A673 (cell line): ENCODE data around the gene EVX2. TPM values are rescaled to one million over a fixed set of nuclear protein-coding genes. Genes with fewer than 3 reads are reported as not detected.

Experiments used
- BruUV-seq: library from RNA; stranded (reverse); fragments of 400-500 nt; replicated peaks from 2 replicates; lab custom pipeline; 2021; lab: Mats Ljungman, UMichigan
- CTCF ChIA-PET: fragments of 300-600 bp; sonication (Branson Sonifier 250); formaldehyde crosslinking; loops from one replicate; lab custom pipeline; 2022; ENCODE audit warnings: antibody characterized with exemption; lab: Charles Lee
- POLR2A ChIA-PET: fragments of 300-600 bp; sonication (Branson Sonifier 250); formaldehyde crosslinking; loops from one replicate; lab custom pipeline; 2022; ENCODE audit warnings: antibody characterized with exemption; ENCODE audit not compliant: low non-redundant PET; lab: Charles Lee
- DNase-seq: peaks from one replicate; pipeline ENCODE4 v3.0.0-alpha.2; 2015; ENCODE audit warnings: low spot score
- H3K27ac ChIP-seq: fragments of 200-600 bp; sonication (generic); 2 replicates; pipeline ENCODE4 v1.5.1; 2016; ENCODE audit warnings: mixed run types, low read depth, mild to moderate bottlenecking, mixed read lengths, antibody characterized with exemption, low read length; ENCODE audit not compliant: poor library complexity, severe bottlenecking
- H3K27me3 ChIP-seq: fragments of 200-600 bp; sonication (generic); replicated peaks from 2 replicates; pipeline ENCODE4 v1.6.1; 2017; ENCODE audit warnings: mixed run types, low read depth, mild to moderate bottlenecking, mixed read lengths, antibody characterized with exemption, low read length; ENCODE audit not compliant: insufficient read depth, poor library complexity
- H3K36me3 ChIP-seq: fragments of 200-600 bp; sonication (generic); 2 replicates; pipeline ENCODE4 v1.6.1; 2016; ENCODE audit warnings: mixed run types, mild to moderate bottlenecking, mixed read lengths, antibody characterized with exemption, low read length; ENCODE audit not compliant: insufficient read depth, poor library complexity, severe bottlenecking
- H3K4me1 ChIP-seq: fragments of 200-600 bp; sonication (generic); 2 replicates; pipeline ENCODE4 v1.6.1; 2017; ENCODE audit warnings: mixed run types, mild to moderate bottlenecking, mixed read lengths, antibody characterized with exemption, low read length; ENCODE audit not compliant: insufficient read depth, poor library complexity, severe bottlenecking
- H3K4me3 ChIP-seq: fragments of 200-600 bp; sonication (generic); 2 replicates; pipeline ENCODE4 v1.5.1; 2016; ENCODE audit warnings: low read depth, mixed run types, mild to moderate bottlenecking, mixed read lengths, low read length; ENCODE audit not compliant: poor library complexity, severe bottlenecking
- H3K9me3 ChIP-seq: fragments of 200-600 bp; sonication (generic); 2 replicates; pipeline ENCODE4 v1.6.1; 2016; ENCODE audit warnings: mixed run types, low read depth, mild to moderate bottlenecking, mixed read lengths, antibody characterized with exemption, low read length; ENCODE audit not compliant: poor library complexity, severe bottlenecking
- EZH2 ChIP-seq: fragments of 200-600 bp; sonication (generic); IDR thresholded peaks from 2 replicates; pipeline ENCODE4 v1.6.1; 2017; ENCODE audit warnings: borderline replicate concordance, low read depth, mild to moderate bottlenecking, mixed read lengths, antibody characterized with exemption, low read length; ENCODE audit not compliant: poor library complexity, severe bottlenecking
- intact Hi-C: fragments of 100-400 bp; cut with micrococcal nuclease; formaldehyde crosslinking; loops from one replicate; pipeline ENCODE4 v1.10.0; 2022; ENCODE audit not compliant: unreplicated experiment
- total RNA-seq: library from RNA; stranded (reverse); gene quantifications from 2 replicates; pipeline ENCODE4 v1.2.3, GENCODE V29; 2021
- TF ChIP-seq, protein P1 (sequence below): fragments of 300-800, 200-600 bp; sonication (generic); conservative IDR thresholded peaks from 2 replicates; pipeline ENCODE4 v1.5.1; 2017; ENCODE audit warnings: low read depth, mild to moderate bottlenecking, antibody characterized with exemption, low read length, moderate library complexity, mixed read lengths

Gene EVX2
- total RNA-seq, 1 experiment from 2014 or later = 0.41 TPM

DNA sequence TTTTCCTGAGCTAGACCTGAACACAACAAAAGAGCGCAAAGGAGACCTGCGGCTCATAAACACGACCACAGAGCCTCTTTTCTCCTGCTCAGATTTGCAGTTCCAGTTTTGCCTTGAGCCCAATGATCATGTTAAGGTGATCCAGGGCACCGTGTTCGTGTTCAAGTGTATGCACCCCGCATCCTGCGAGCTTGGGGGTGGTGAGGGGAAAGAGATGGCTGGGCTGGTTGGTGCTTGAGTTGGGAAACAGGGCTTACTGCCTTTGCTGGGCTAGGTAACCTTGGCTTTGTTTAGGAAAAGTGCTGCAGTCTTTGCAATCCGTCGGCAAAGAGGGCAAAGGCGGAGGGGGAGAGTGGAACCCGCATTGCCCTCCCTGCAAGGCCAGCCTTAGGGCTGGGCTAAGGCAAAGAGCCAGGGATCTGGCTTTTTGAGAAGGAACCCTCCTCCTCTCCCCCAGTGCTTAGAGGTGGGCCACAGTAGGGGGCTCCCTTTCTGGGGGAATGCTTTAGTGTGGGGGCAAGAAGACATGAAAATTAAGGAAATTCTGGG lies 34.1 kb upstream of the EVX2 start:
- ChIA-PET CTCF (interaction anchor here (0.5 kb wide), 1 partner anchor 10 kb away, joined by 7 read pairs; no protein-coding TSS in a partner anchor), POLR2A (no interaction called here)
- BruUV-seq = no TSS peak
- Histone ChIP-seq H3K36me3 (peaks cover 77% of the 10 kb centered on the region), H3K9me3 (no peaks in the 10 kb centered on the region), H3K4me3 (peak overlapping the region; percentile 73), H3K4me1 (peaks cover 47% of the 10 kb centered on the region), H3K27me3 (no peaks in the 10 kb centered on the region), H3K27ac (peak overlapping the region; percentile 88)
- DNase-seq = peak; percentile 39
- intact Hi-C loops = no loop called here
- TF ChIP-seq, protein P1, sequence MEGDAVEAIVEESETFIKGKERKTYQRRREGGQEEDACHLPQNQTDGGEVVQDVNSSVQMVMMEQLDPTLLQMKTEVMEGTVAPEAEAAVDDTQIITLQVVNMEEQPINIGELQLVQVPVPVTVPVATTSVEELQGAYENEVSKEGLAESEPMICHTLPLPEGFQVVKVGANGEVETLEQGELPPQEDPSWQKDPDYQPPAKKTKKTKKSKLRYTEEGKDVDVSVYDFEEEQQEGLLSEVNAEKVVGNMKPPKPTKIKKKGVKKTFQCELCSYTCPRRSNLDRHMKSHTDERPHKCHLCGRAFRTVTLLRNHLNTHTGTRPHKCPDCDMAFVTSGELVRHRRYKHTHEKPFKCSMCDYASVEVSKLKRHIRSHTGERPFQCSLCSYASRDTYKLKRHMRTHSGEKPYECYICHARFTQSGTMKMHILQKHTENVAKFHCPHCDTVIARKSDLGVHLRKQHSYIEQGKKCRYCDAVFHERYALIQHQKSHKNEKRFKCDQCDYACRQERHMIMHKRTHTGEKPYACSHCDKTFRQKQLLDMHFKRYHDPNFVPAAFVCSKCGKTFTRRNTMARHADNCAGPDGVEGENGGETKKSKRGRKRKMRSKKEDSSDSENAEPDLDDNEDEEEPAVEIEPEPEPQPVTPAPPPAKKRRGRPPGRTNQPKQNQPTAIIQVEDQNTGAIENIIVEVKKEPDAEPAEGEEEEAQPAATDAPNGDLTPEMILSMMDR = no peak

DNA sequence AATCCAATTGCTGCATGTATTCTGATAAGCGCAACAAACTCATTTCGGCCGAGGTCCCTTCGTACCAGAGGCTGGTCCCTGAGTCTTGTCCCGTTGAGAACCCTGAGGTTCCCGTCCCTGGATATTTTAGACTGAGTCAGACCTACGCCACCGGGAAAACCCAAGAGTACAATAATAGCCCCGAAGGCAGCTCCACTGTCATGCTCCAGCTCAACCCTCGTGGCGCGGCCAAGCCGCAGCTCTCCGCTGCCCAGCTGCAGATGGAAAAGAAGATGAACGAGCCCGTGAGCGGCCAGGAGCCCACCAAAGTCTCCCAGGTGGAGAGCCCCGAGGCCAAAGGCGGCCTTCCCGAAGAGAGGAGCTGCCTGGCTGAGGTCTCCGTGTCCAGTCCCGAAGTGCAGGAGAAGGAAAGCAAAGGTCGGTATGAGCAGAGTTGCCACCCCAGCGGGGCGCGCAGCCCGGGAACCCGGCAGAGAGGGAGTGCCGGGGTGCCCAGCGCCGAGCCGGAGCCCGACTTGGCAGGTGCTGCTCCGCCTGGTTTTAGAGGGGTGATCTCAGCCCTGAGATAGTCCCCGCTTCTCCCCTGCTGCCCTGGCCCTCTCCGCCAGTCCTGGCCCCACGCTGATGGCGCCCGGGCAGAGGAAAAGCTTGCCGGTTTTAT lies 33.5 kb upstream of the EVX2 start:
- Histone ChIP-seq H3K27me3 (no peaks in the 10 kb centered on the region), H3K27ac (peak overlapping the region; percentile 88), H3K4me1 (peaks cover 47% of the 10 kb centered on the region), H3K4me3 (peak overlapping the region; percentile 73), H3K9me3 (no peaks in the 10 kb centered on the region), H3K36me3 (peaks cover 83% of the 10 kb centered on the region)
- ChIA-PET CTCF (interaction anchor here (0.5 kb wide), 1 partner anchor 9 kb away, joined by 7 read pairs; no protein-coding TSS in a partner anchor), POLR2A (no interaction called here)
- DNase-seq = peak; percentile 20
- BruUV-seq = no TSS peak
- no peak for TF ChIP-seq EZH2
- intact Hi-C loops = no loop called here

DNA sequence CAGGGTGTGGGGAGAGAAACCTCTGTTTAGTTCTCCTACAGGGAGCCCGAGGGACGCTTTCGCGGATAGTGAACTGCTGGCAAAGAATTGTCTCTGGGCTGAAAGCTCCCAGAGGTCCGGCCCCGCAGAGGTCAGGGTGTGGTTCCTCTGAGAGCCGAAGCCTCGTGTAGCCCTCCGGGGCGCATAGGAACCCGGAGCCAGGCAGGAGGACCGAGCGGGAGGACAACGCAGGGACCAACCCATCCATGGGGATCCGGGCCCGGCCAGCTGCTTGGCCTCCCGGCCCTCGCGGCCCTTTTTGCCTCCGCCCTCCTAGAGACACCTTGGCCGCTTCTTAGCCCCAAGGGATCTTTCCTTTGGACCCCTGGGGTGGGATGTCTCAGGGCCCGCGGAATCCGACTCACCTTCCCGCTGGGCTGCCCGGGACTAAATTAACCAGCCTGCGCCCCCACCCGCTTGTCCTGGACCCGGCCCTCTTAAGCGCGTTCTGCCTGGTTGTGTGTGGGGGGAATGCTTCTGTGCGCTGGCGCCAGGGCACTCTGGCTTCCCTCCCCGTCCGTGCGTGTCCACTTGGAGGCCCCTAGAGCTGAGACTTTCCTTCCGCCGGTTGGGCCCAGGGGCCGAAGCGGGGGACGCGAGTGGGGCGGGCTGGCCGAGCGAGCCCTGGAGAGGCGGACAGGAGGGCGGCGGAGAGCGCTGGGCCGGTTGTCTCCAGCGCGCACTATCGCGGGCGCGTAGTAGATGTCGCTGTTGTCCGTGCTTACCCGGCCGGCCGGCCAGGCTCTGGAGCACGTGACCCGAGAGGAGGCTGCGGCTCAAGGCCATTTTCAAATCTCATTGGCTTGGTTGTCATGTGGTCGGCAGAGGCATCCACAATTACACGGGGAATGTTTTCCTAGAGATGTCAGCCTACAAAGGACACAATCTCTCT lies 32.4 kb upstream of the EVX2 start, which contains the start of gene HOXD10:
Gene HOXD10 (plus strand): TSS at position 896 of the 931 bp plus-strand sequence. CDS start 56 bp downstream, outside the sequence.
- Histone ChIP-seq H3K9me3 (no peaks in the 10 kb centered on the region), H3K4me1 (peaks cover 37% of the 10 kb centered on the region), H3K4me3 (peak within 1 kb of the TSS; percentile 73), H3K27me3 (no peaks in the 10 kb centered on the region), H3K27ac (peak within 1 kb of the TSS; percentile 88), H3K36me3 (peaks cover 85% of the 10 kb centered on the region)
- POLR2A ChIA-PET = no interaction called here
- DNase-seq = peak; percentile 89
- TF ChIP-seq, protein P1 = peak; percentile 53
- TF ChIP-seq EZH2 = no peak
- BruUV-seq = TSS peak; percentile 39
- CTCF ChIA-PET = no interaction called here
- intact Hi-C loops = no loop called here
